ENCODE data around the gene EPS8.

GRCh38 chr12:15783288-15783687, 5.9 kb downstream of the EPS8 start:
- TF ChIP-seq CTCF (conservative IDR thresholded peaks at IDR 0.05; ENCODE audit: low read length) = no peak
- TF ChIP-seq EZH2phosphoT487 (IDR thresholded peaks at IDR 0.05; ENCODE audit: borderline replicate concordance, low read depth, low read length) = no peak

Data from OCI-LY7 (cell line).